GM18909 (cell line): ENCODE measurements around the gene RASAL3.
"Not testable (repeated sequence)": the region's sequence is repeated elsewhere in the genome, so short reads cannot be mapped to it uniquely, and the experiment has no call there.

Experiments used
- ATAC-seq: cut with Tn5 transposase; IDR thresholded peaks from one replicate; pipeline ENCODE4 v1.9.1; 2021; ENCODE audit warnings: mild to moderate bottlenecking; ENCODE audit not compliant: unreplicated experiment, poor library complexity

Gene RASAL3

DNA sequence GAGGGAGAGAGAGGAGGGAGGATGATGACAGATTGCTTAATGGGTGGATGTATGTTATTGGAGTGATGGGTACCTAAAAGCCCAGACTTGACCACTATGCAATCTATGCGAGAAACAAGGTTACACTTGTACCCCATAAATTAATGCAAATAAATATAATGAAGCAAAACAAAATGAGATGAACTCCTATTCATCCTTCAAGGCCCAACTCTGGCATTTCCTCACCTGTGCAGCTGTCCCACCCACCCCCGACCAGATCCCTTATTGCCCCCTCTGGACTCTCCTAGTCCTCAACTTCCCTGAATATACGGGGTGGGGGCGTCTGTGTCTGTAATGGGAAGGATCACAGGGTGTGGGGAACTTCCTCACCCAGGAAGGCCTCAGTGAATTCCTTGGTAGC, 10.8 kb upstream of the RASAL3 start:
- ATAC-seq: no peak

DNA sequence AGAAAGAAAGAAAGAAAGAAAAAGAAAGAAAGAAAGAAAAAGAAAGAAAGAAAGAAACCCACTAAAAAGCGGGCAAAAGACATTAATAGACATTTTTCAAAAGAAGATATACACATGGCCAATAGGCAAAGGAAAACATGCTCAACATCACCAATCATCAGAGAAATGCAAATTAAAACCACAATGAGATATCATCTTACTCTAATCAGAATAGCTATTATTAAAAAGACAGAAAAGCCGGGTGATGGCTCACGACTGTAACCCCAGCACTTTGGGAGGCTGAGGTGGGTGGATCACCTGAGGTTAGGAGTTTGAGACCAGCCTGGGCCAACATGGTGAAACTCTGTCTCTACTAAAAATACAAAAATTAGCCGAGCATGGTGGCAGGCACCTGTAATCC, 9.5 kb upstream of the RASAL3 start:
- not testable (repeated sequence) for ATAC-seq

GRCh38 chr19:15471639-15472101, 7.3 kb upstream of the RASAL3 start:
- ATAC-seq: no peak

GRCh38 chr19:15469513-15470297, 5.4 kb upstream of the RASAL3 start:
- ATAC-seq: no peak

DNA sequence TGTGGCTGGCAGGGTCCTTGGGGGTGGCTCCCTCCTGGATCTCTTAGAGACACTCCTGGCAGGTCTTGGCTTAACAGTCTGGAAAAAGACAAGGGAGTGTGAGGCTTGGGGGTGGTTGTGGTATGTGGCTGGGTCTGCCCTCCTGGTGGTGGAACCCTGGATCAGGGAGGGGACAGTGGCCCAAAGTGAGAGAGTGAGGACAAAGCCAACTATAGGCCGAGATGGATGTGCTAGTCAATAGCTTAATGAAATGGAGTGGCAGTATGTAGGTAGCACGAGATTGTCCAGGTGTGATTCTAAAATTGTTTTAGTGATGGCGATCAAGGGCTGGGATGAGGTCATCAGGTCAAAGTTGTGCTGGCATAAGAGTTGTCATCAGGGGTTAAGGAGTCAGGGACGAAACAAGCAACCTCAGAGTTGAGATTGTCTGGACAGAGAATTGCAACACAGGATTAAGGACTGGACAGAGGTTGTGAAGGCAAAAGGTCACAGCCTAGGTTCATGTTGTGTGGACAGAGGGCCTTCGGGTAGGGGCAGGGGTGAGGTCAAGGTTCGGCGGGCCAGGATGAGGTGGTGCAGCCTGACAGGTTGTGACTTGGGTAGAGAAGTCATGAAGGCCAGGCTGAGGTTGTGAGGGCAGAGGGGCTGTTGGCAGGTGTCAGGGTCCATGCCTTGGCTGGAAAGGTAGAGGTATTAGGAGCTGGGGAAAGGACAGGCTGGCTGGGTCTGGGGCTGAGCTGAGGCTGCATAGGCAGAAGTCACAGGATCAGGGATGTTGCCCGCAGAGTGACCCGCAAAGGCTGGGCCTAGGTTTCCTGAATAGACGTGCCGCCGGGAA, 4.5 kb upstream of the RASAL3 start:
- no peak for ATAC-seq

DNA sequence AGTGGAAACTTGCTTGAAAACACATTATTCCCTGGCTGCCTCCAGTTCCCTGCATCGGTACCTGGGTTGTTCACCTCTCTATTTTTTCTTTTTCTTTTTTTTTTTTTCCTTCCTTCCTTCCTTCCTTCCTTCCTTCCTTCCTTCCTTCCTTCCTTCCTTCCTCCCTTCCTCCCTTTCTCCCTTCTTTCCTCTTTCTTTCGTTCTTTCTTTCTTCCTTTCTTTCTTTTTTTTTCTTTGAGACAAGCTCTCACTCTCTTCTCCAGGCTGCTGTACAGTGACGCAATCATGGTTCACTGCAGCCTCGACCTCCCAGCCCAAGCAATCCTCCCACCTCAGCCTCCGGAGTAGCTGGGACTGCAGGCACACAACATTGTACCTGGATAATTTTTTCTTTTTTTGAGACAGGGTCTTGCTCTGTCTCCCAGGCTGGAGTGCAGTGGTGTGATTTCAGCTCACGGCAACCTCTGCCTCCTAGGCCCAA, 3.4 kb upstream of the RASAL3 start:
- no peak for ATAC-seq

DNA sequence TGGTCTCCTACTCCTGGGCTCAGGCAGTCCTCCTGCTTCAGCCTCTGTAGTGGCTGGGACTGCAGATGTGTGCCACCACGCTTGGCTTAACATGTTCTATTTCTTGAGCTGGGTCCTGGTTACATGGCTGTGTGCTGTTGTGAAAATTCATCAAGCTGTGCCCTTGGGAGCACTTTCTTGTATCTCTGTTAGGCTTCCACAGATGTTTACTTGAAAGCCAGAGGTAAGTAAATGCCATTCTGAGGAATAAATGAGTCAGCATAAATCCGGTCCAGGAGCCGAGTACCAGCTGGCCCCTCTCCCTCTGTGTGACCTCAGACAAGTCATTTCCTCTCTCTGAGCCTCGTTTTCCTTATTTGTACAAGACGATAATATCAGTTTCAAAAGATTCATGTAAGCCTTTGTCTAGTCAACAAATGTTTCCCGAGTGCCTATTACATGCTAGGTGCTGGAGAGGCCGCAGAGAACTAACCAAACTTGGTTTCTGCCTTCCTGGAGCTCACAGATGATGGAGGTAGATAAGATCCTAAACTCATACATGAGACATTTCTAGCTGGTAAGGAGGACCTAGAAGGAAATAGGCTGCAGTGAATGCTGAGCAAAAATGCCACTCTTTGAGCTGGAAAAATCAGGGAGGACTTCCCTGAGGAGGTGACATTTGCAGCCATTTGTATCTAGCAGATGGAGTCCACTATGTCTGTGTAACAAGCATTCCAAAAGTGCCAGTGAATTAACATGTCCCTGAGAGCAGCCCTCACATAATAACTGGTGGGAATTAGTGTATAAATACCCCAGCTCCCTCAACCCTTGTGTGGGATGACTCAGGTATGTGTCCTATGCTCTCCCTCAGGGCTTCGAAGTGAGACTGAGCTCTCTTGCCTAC, 2.7 kb upstream of the RASAL3 start:
- ATAC-seq: peak; percentile 52

- ATAC-seq: peak; percentile 41
Measured at GRCh38 chr19:15463861-15464371, 428 bp downstream of the RASAL3 start.

GRCh38 chr19:15461694-15462093, 2.6 kb downstream of the RASAL3 start:
- no peak for ATAC-seq

- ATAC-seq: no peak
Measured at GRCh38 chr19:15457701-15458484, 6.5 kb downstream of the RASAL3 start.

DNA sequence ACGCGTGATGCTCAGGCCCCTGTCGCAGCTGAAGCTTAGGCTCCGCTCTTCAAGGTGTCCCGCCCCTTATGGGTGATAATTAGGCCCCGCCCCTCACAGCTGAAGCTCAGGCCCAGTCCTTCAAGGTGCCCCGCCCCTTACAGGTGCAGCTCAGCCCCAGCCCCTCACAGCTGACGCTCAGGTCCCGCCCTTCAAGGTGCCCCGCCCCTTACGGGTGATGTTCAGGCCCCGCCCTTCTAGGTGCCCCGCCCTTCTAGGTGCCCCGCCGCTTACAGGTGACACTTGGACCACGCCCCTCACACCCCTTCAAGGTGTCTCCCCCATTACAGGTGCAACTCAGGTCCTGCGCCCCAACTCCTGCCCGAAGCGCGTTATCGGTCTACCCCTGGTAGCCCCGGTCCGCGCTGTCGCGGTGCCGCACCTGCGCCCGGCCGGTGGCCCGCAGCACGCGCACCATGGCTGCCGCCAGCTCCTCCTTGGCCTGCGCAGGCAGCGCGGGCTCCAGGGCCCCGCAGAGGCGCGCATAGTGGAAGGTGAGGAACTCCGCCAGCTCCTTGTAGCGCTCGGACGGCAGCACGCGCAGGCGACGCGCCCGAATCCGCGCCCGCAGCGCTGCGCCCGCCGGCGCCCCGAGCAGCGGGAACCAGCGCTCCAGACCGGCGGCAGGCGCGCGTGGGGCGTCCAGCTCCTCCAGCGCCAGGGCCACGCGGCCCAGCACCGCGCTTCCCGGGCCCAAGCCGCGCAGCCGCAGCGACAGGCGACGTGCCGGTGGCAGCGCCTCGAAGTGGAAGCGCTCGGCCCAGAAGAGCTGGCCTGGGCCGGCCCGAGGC, 7.3 kb downstream of the RASAL3 start:
- no peak for ATAC-seq

- no peak for ATAC-seq
Measured at GRCh38 chr19:15456441-15456840, 7.9 kb downstream of the RASAL3 start.

DNA sequence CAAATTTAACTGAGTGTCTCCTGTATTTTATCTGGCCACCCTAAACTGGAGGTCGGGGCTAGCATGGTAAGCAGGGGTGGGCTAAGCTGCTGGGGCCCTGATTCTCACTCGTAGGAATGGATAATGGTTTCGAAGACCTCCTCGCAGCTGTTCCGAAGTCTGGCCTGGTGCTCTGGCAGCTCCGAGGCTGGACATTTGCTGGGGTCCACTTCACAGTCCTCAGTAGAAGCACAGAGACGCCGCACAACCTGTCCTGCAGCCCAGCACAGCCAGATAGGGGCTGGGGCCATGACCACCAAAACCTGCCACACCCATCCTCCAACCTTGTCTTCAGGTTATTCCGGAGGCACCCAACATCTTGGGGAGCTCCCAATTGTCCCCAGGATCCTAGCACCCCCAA, 8.3 kb downstream of the RASAL3 start:
- ATAC-seq: no peak

GRCh38 chr19:15453906-15454860, 10.2 kb downstream of the RASAL3 start:
- no peak for ATAC-seq

DNA sequence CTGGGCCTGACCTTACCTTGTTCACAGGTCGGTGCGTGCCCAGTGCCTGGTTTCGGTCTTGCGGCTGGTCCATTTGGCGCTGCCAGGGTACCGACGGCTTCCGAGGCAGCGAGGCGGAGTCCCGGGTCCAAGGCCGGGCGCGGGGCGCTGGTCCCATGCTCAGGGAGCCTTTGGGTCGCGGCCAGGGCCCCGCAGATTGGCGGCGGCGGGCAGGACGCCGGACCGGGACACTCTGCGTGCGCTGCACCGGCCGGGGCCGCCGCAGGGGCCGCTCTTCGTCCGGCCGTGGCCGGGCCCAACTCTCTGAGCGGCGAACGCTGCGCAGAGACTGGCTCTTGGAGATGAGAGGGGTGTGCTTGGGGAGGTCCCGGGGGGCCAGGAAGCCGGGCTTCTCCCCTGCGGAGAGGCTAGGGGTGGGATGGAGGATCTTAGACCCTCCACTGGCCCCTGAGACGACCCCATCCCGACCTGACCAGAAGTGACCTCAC, 11.2 kb downstream of the RASAL3 start:
- ATAC-seq: no peak

DNA sequence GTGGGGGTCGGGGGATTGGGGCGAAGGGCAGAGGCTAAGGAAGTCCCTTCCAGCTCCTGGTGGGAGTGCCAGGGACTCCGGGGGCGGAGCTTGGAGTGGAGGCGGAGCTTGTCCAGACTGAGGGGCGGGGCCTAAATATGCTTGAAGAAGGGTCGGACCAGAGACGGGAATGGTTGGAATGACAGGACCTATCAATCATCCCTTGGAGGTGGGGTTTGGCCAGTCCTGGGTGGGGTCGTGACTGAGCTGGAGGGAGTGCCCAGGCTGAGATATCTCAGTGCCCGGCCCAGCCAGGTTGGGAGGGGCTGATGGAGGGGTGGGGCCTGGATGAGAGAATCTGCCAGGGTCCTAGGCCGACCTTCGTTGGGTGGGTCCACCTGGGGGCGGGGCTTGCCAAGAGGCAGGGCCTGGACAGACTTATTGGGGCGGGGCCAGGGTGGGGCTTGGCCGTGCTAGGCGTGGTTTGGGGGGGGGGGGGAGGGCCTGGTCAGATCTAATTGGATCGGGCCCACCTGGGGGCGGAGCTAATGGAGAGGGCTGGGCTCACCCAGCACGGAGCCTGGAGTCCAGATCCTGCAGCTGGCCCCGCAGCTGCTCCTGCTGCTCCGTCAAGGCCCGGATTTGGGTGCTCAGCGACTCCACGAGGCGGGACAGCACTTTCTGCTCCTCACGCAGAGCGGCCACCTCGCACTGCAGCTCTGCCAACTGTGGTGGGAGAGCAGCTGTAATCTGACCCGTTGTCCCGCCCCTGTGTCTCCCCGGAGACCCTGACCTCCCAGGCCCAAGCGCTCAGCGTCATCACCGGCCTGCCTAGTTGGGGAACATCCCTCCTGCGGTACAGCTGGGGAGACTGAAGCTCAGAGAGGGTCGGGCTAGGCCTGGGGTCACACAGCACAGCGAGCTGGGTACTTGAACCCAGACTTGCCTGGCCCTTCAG, 12.0 kb downstream of the RASAL3 start:
- ATAC-seq: no peak
